Activated CD4-positive, CD25-positive, alpha-beta regulatory T cell treated with anti-CD3 and anti-CD28 coated beads, Interleukin-2, amount 50 U/mL, for 24 hours (primary cell): ENCODE data around the gene NCR2.

ENCODE experiments used
- ATAC-seq, 2 donors: fragments of 150-1000 bp; cut with Tn5 transposase; one replicate each; pipeline ENCODE4 v1.10.0; 2021; ENCODE audit warnings: mild to moderate bottlenecking in 1 of 2, moderate library complexity in 1 of 2

Gene NCR2

DNA sequence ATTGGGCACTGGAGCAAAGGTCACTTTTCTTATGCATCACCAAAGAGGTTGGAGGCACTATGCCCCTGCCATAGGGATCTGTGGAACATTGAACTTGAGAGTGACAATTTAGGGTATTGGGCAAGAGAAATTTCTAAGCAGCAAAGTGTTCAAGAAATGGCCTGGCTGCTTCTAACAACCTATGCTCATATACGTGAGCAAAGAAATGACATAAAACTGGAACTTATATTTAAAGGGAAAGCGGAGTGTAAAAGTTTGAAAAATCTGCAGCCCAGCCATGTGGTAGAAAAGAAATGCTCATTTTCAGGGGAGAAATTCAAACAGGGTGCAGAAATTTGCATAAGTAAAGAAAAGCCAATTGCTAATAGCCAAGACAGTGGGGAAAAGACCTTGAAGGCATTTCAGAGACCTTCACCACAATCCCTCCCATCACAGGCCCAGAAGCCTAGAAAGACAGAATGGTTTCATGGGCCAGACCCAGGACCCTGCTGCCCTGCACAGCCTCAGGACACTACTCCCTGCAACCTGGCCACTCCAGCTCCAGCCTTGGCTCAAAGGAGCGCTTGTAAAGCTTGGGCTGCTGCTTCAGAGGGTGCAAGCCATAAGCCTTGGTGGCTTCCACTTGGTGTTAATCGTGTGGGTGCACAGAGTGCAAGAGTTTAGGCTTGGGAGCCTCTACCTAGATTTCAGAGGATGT, 24.4 kb downstream of the NCR2 start:
- no peak for ATAC-seq

DNA sequence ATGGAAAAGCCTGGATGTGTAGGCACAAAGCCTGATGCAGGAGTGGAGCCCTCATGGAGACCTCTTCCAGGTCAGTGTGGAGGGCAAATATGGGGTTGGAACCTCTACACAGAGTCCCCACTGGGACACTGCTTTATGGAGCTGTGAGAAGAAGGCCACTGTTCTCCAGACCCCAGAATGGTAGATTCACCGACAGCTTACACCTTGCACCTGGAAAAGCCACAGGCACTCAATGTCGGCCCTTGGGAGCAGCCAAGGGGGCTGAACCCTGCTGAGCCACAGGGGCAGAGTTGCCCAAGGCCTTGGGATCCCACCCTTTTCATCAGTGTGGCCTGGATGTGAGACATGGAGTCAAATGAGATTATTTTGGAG, 24.9 kb downstream of the NCR2 start:
- no peak for ATAC-seq

DNA sequence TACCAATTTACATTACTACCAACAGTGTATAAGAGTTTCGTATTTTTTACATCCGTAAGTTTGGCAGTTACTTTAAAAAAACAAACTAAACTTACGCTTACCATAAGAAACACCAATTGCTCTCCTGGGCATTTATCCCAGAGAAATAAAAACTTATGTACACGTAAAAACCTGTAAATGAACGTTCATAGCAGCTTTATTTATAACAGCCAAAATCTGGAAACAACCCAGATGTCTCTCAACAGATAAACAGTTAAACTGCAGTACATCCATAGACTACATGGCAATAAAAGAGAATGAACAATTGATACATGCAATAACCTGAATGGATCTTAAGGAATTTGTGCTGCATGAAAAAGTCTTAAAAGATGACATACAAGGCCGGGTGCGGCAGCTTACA, 30.7 kb downstream of the NCR2 start:
- ATAC-seq, result no peak

DNA sequence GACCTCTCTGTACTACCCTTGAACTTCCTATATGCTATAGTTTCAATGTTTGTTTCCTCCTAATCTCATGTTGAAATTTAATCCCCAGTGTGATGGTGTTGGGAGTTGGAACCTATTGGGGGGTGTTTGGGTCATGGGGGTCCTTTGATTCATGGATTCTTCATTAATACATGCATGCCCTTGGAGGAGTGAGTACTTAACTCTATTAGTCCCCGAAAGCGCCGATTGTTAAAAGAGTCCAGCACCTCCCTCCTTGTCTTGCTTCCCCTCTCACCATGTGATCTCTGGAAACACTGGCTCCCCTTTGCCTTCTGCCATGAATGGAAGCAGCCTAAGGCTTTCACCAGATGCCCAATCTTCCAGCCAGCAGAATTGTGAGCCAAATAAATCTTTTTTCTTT, 31.7 kb downstream of the NCR2 start:
- ATAC-seq, result no peak

GRCh38 chr6:41367700-41368099, 32.3 kb downstream of the NCR2 start:
- ATAC-seq, result no peak

DNA sequence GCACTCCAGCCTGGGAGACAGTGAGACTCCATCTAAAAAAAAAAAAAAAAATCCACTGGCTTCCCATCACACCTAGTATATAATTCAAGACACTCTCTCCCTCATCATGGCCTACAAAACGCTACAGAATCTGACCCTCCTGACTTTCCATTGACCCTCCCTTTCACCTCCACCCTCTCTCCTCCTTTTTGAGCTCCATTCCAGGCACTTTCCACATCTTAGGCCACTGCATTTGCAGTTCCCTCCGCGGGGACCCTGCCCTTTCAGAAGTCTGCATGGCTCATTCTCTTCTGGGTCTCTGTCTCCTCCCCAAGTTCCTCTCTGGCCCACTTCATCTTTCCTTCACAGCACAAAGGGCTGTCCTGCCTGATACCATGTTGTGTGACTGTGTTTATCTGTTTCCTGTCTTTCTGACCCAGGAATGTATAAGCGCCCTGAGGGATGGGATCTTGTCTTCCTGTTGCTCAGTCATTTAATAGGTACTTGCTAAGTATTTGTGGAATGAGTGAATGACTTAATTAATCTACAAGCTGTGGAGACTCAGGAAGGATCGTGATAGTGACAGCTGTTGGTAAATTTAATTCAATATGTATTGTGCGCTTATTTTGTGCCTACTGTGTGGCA, 35.2 kb downstream of the NCR2 start:
- ATAC-seq, result no peak

- no peak for ATAC-seq
Observed at GRCh38 chr6:41371461-41371991, 36.1 kb downstream of the NCR2 start.

DNA sequence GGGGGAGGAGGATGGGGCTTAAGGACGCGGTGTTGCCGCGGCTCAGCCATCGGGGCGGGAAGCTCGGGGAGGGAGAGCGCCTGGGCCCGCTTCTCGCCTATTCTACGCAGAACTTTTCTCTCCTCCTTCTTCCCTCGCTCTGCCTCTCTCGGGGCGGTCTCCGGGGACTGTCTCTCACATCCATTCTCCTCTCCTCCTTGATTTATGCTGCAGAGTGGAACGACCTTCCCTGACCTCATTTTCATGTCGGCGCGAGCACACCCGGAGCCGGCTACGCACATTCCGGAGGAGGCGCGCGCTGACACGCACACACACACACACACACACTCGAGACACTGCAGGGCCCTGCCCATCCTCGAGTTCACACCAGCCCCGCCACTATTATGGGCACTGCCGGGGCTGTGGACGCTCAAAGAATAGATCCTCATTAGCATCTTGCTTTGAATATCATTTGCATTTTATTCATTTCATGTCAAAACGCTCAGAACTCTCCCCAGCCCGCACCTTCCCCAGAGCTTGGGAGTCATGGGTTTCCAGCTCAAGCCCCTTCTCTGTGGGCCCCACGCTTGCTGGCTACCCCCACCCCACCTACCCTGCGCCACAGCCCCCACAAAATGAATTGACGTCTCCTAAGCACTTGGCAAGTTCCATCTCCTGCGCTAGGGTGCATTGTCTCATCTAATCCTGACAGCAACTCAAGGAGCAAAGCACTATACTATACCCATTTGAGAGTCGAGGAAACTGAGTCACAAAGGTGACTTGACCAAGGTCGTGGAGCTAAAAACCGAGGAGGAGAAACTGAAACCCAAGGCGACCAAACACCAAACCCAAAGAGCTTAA, 36.8 kb downstream of the NCR2 start:
- no peak for ATAC-seq

DNA sequence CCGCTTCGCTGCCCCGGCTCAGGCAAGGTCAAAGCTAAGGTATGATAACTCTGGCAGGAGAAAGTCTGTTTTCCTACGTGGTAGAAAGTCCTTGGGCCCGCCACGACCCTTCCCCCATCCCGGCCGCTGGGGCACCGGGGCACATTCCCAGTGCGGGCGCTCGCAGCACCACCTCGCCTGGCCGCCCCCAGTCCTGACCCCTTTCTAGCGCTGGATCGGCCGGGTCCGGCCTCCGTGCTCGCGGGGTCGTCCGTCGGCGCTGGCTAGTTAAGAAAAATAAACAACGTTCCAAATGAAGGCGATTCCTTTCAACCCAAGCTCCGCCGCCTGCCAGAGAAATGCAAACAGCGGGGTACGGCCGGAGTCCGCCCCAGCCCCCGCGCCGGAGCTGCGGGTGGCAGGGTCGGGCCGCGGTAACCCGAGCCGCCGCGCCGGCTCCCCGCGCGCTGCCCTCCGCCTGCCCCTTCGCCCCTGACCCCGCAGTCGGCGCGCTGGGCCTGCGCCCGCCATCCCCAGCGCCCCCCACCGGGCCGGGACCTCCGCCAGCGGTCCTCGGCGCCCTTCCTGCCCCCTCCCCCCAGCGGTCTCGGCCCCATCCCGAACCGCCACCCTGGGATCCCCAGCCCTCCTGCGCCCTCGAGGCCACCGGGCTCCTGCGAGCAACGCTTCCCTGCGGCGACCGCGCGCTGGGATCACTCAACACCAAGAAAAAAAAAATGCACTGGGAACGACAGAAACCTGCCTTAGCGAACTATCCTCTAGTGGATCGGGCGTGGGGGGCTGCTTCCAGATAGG, 37.6 kb downstream of the NCR2 start:
- no peak for ATAC-seq

GRCh38 chr6:41373627-41373918, 38.2 kb downstream of the NCR2 start:
- ATAC-seq, result no peak

GRCh38 chr6:41373919-41374617, 38.7 kb downstream of the NCR2 start:
- no peak for ATAC-seq

DNA sequence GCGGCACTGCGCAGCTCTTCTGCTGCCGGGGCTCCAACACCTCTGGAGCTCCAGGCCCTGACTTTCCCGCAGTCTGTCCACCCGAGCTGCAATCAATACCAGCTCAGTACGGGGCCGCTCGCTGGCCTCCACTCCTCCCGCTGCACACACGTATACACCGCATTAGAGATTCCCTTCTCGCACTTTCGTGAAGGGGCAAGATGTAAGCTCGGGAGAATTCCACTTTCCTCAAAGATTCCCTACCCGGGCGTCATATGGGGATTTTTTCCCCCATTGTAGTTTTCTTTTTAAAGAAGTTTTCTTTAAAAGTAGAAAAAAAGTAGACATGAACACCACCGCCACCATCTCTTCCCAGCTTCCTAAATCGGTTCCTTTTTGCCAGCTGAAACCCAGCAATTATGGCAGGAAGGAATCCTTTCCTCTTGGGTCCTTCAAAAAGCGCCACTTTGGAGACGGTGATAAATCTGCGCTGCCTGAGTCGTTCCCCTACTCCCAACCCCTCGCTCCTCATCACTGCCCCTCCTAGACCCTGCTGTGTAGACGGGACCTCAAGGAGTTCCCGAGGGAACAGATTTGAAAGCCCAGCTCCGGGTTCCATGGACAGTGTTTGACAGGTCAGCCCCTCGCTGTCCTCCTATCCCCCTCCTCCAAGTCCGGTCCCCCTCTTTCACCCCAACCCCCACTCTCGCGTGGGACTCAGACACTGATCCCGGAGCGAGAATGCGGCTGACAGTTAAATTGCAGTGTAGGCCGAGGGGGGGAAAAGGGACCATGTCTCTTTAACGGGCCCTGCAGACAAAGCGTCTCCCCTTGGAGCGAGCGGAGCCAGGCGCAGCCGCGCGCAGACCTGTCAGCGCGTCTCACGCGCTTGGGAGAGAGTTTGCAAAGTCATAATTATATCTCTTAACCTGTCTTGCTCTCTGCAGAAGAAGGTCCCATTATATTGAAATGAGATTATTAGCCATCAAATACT, 39.5 kb downstream of the NCR2 start:
- ATAC-seq, result no peak

DNA sequence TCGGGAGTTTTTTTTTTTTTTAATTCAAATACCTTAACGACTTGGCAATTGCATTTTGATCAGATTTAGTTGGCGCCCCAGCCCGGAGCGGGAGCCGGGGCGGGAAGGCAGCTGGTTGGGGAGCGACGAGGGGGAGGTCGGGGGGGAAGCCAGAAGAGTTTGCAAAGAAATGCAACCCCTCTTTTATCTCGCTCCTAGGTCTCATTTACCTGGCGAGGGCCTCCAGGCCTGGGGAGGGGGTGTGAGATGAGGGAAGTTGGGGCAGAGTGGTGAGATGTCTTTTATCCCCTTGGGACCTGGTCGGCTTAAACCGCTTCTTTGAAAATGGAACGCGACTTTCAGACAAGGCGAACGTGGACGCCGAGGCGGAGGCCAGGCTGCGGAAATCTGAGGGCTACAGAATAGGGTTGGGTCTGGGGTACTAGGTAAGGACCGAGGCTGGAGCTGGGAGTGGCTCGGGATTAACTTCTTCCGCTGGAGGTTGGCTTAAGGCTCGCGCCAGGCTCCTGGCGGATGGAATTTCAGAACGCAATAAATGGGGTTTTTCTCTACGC, 40.3 kb downstream of the NCR2 start:
- ATAC-seq, result no peak

- no peak for ATAC-seq
Observed at GRCh38 chr6:41376176-41376575, 40.8 kb downstream of the NCR2 start.

GRCh38 chr6:41377071-41377470, 41.7 kb downstream of the NCR2 start:
- ATAC-seq, result no peak

DNA sequence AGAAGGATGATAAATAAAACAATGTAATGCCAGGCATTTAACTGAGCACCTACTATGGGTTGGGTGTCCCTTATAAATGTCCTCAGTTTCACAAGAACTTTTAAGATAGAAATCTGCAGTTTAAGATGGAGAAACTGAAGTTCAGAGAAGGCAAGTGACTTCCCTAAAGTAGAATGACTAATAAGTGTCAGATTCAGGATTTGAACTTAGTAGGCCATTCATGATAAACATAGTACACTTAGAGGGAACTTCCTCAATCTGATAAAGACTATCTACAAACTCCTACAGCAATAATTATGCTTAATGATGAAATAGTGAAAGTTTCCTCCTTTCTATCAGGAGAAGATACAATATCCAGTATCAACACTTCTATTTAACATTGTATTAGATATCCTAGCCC, 43.9 kb downstream of the NCR2 start:
- no peak for ATAC-seq

DNA sequence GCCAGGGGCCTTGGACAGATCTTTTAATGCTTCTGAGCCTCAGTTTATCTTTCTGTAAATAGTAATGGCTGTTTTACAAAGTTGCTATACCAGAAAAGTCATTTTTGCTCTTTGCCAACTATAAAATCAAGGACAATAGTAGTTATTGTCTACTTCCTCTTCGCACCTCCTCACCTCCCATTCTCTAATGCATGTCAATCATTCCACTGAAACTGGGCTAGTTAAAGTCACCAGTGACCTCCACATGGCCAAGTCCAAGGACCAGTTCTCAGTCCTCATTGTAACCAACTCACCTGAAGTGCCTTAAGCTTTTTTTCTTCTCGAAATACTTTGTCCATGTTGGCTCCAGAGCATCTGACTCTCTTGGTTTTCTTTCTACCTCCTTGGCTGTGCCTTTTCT, 51.2 kb downstream of the NCR2 start:
- no peak for ATAC-seq

- ATAC-seq, result no peak
Observed at GRCh38 chr6:41392246-41392645, 56.8 kb downstream of the NCR2 start.

GRCh38 chr6:41396335-41396734, 60.9 kb downstream of the NCR2 start:
- ATAC-seq, result no peak

GRCh38 chr6:41399424-41399823, 64.0 kb downstream of the NCR2 start:
- ATAC-seq, result no peak
